ENCODE data around the gene TALDO1.

DNA sequence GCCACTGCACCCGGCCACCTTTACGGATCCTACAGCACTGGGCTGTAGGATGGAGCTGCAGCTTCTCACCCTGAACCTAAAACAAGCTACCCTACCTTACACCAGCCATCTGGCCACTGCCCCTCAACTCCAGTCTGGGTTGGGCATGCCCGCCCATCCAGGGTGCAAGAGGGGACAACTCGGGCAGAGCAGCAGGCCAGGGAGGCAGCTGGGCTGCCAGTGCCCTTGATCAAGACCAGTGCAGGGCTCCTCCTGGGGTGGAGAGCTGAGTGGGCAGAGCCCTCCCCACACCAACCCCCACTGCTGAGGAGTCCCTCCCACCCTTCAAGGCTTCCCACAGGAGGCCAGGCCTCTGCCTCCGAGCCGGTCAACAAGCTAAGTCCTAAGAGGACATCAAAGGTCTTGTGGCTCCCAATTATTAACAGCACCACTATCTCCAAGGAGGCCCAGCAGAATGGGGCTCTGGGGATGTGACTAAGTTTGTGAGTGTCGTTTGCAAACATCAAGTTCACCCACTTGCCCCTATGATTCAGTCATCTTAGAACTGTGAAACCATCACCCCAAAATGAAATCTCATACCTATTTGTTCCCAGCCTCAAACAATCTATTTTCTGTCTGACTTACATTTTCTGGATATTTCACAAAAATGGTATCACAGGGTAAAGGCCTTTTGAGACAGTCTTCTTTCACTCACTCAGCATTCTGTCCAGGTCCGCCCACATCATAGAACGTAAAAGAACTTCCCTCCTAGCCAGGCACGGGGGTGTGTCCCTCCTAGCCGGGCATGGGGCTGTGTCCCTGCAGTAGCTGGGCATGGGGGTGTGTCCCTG is 19.1 kb downstream of the TALDO1 start:
- TF ChIP-seq POLR2AphosphoS5 (IDR thresholded peaks at IDR 0.05; ENCODE audit: low read depth, low read length) (no peak), TAF1 (IDR thresholded peaks at IDR 0.05; ENCODE audit: borderline replicate concordance, insufficient read depth, low read length) (no peak), SIN3A (IDR thresholded peaks at IDR 0.05; ENCODE audit: borderline replicate concordance, insufficient read depth, low read length) (no peak), REST (IDR thresholded peaks at IDR 0.05; ENCODE audit: insufficient read depth in 1 of 2, low read depth in 2 of 2, low read length in 2 of 2) (no peak), FOXP2 (optimal IDR thresholded peaks at IDR 0.05; ENCODE audit: borderline replicate concordance, extremely low read depth, extremely low read length, insufficient read depth) (no peak)

Data from PFSK-1 (cell line).